Liver (tissue), 9 donors: Measurements from ENCODE around the gene FAM204A. TPM values are rescaled to one million over a fixed set of nuclear protein-coding genes. Genes with fewer than 3 reads are reported as not detected.

Experiments
- DNase-seq: peaks from one replicate; pipeline ENCODE4 v3.0.0-alpha.2; 2017; ENCODE audit warnings: low spot score
- H3K27ac ChIP-seq, 2 donors: one replicate each; pipeline ENCODE4 v1.7.0; 2013; ENCODE audit warnings: inconsistent platforms in 2 of 2, low read length in 2 of 2, control low read depth in 1 of 2, low read depth in 1 of 2, mild to moderate bottlenecking in 1 of 2
- H3K27me3 ChIP-seq, 4 donors: one replicate each; pipeline versions ENCODE4 v1.6.1 to v1.7.0; 2013; ENCODE audit warnings: low read length in 3 of 4, inconsistent platforms in 1 of 4, mild to moderate bottlenecking in 1 of 4, moderate library complexity in 1 of 4; ENCODE audit not compliant: control insufficient read depth in 4 of 4, insufficient read depth in 4 of 4
- H3K36me3 ChIP-seq, 4 donors: one replicate each; pipeline versions ENCODE4 v1.6.1 to v1.7.0; 2013; ENCODE audit warnings: low read length in 3 of 4, mild to moderate bottlenecking in 3 of 4, low read depth in 1 of 4, moderate library complexity in 1 of 4; ENCODE audit not compliant: control insufficient read depth in 4 of 4, insufficient read depth in 3 of 4
- H3K4me1 ChIP-seq, 4 donors: one replicate each; pipeline versions ENCODE4 v1.6.1 to v1.7.0; 2013; ENCODE audit warnings: low read length in 3 of 4, mild to moderate bottlenecking in 3 of 4, moderate library complexity in 1 of 4; ENCODE audit not compliant: control insufficient read depth in 4 of 4, insufficient read depth in 4 of 4
- H3K4me3 ChIP-seq, 3 donors: one replicate each; pipeline versions ENCODE4 v1.6.1 to v1.7.0; 2013; ENCODE audit warnings: low read length in 3 of 3, control low read depth in 1 of 3, low read depth in 1 of 3, mild to moderate bottlenecking in 1 of 3
- H3K9ac ChIP-seq, 2 donors: one replicate each; pipeline ENCODE4 v1.7.0; 2013; ENCODE audit warnings: low read length in 2 of 2, mild to moderate bottlenecking in 2 of 2, moderate library complexity in 2 of 2, control low read depth in 1 of 2, low read depth in 1 of 2
- H3K9me3 ChIP-seq, 4 donors: one replicate each; pipeline versions ENCODE4 v1.6.1 to v1.7.0; 2013; ENCODE audit warnings: low read length in 3 of 4; ENCODE audit not compliant: control insufficient read depth in 4 of 4
- EGR1 ChIP-seq, 2 donors: IDR thresholded peaks; 2 replicates each; pipeline ENCODE4 v1.6.1; 2016 to 2018; ENCODE audit warnings: antibody characterized with exemption in 2 of 2, low read depth in 2 of 2
- GABPA ChIP-seq, 2 donors: IDR thresholded peaks in 1 of 2; conservative IDR thresholded peaks in 1 of 2; 2 replicates each; pipeline ENCODE4 v1.6.1; 2016; ENCODE audit warnings: antibody characterized with exemption in 2 of 2, mild to moderate bottlenecking in 1 of 2, moderate library complexity in 1 of 2
- HNF4A ChIP-seq, 2 donors: conservative IDR thresholded peaks; 2 replicates each; pipeline ENCODE4 v1.6.1; 2016; ENCODE audit warnings: antibody characterized with exemption in 2 of 2, mild to moderate bottlenecking in 2 of 2
- JUND ChIP-seq, 2 donors: IDR thresholded peaks; 2 replicates each; pipeline ENCODE4 v1.6.1; 2016; ENCODE audit warnings: antibody characterized with exemption in 2 of 2
- NR2F2 ChIP-seq: IDR thresholded peaks from 2 replicates; pipeline ENCODE4 v1.6.1; 2016; ENCODE audit warnings: antibody characterized with exemption
- RXRA ChIP-seq, 2 donors: IDR thresholded peaks; 2 replicates each; pipeline ENCODE4 v1.6.1; 2017 to 2018; ENCODE audit warnings: antibody characterized with exemption in 2 of 2, mild to moderate bottlenecking in 1 of 2
- SP1 ChIP-seq: IDR thresholded peaks from 2 replicates; pipeline ENCODE4 v1.6.1; 2018; ENCODE audit warnings: antibody characterized with exemption, mild to moderate bottlenecking
- TAF1 ChIP-seq: conservative IDR thresholded peaks from 2 replicates; pipeline ENCODE4 v1.6.1; 2016; ENCODE audit warnings: antibody characterized with exemption, mild to moderate bottlenecking
- YY1 ChIP-seq: IDR thresholded peaks from 2 replicates; pipeline ENCODE4 v1.6.1; 2016; ENCODE audit warnings: antibody characterized with exemption, mild to moderate bottlenecking
- WGBS: extraction: QIAGEN DNeasy Blood & Tissue Kit; methylation state at CpG from one replicate; pipeline ENCODE4 v1.1.7; 2013; 5-methylcytosine and 5-hydroxymethylcytosine counted together
- polyA plus RNA-seq, 2 donors: library from polyadenylated mRNA; stranded (reverse) in 1 of 2; unstranded in 1 of 2; fragments of 200-250 nt in 1 of 2; fragments of >200 nt in 1 of 2; fragmentation: Nextera tagmentation in 1 of 2; extraction: Ambion mirVana in 1 of 2; gene quantifications; one replicate each; pipeline versions ENCODE4 v1.2.1 to v1.2.3, GENCODE V29; 2013 to 2015
- total RNA-seq, 2 donors: library from RNA; depleted of rRNA; stranded (reverse); fragments of >200 nt; gene quantifications; one replicate each; pipeline ENCODE4 v1.2.3, GENCODE V29; 2014
- TF ChIP-seq, protein P1 (sequence below): IDR thresholded peaks from 2 replicates; pipeline ENCODE4 v1.6.1; 2016; ENCODE audit warnings: antibody characterized with exemption
- TF ChIP-seq, protein P2 (sequence below): IDR thresholded peaks from 2 replicates; pipeline ENCODE4 v1.6.1; 2016; ENCODE audit warnings: antibody characterized with exemption
- TF ChIP-seq, protein P3 (sequence below): IDR thresholded peaks from 2 replicates; pipeline ENCODE4 v1.6.1; 2016; ENCODE audit warnings: antibody characterized with exemption, mild to moderate bottlenecking
- TF ChIP-seq, protein P4 (sequence below): IDR thresholded peaks from 2 replicates; pipeline ENCODE4 v1.6.1; 2016; ENCODE audit warnings: antibody characterized with exemption
- donor health status: healthy.
- donor health status: healthy.
- donor health status: healthy.
- donor health status: healthy.
- donor health status: healthy.

Gene FAM204A
- total and polyA plus RNA-seq, 4 donors, result 17.4 to 22.8 (median 21.3) TPM

DNA sequence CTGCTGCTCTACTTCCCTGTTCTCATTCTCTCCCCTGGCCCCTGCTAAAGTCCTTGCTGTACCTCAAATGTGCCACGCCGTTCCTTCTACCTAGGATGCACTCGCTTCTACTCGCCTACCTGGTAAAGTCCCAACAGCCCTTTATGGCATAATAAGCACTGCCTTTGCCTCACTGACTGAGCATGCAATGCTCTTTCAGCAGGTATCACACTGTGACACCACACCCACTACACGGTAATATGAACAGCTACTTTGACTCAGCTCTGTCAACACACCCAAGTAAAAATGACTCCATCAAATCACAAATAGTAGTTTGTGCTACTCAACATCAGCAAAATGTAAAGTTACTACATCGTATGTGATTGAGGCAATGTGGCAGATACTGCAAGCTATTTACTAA lies 37.6 kb downstream of the FAM204A start:
- WGBS, result 89% methylated on average over 6 of the region's 6 CpGs
- Histone ChIP-seq H3K9ac (no peak overlapping the region), H3K36me3 (peaks cover 0 to 8% (median 2%) of the 10 kb centered on the region in 4 donors), H3K4me1 (peaks cover 0 to 4% (median 0%) of the 10 kb centered on the region in 4 donors), H3K9me3 (no peaks in the 10 kb centered on the region), H3K4me3 (no peak overlapping the region), H3K27me3 (no peaks in the 10 kb centered on the region), H3K27ac (no peak overlapping the region)
- TF ChIP-seq, protein P1, sequence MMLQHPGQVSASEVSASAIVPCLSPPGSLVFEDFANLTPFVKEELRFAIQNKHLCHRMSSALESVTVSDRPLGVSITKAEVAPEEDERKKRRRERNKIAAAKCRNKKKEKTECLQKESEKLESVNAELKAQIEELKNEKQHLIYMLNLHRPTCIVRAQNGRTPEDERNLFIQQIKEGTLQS, result no peak
- TF ChIP-seq YY1 (no peak), GABPA (IDR thresholded peaks at IDR 0.05 in 1 of 2, conservative IDR thresholded peaks at IDR 0.05 in 1 of 2) (no peak), RXRA (IDR thresholded peaks at IDR 0.05) (no peak), SP1 (no peak), NR2F2 (no peak), JUND (IDR thresholded peaks at IDR 0.05) (no peak), EGR1 (IDR thresholded peaks at IDR 0.05; ENCODE audit: low read depth in 2 of 2) (no peak)
- TF ChIP-seq, protein P2, sequence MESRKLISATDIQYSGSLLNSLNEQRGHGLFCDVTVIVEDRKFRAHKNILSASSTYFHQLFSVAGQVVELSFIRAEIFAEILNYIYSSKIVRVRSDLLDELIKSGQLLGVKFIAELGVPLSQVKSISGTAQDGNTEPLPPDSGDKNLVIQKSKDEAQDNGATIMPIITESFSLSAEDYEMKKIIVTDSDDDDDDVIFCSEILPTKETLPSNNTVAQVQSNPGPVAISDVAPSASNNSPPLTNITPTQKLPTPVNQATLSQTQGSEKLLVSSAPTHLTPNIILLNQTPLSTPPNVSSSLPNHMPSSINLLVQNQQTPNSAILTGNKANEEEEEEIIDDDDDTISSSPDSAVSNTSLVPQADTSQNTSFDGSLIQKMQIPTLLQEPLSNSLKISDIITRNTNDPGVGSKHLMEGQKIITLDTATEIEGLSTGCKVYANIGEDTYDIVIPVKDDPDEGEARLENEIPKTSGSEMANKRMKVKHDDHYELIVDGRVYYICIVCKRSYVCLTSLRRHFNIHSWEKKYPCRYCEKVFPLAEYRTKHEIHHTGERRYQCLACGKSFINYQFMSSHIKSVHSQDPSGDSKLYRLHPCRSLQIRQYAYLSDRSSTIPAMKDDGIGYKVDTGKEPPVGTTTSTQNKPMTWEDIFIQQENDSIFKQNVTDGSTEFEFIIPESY, result no peak
- TF ChIP-seq, protein P3, sequence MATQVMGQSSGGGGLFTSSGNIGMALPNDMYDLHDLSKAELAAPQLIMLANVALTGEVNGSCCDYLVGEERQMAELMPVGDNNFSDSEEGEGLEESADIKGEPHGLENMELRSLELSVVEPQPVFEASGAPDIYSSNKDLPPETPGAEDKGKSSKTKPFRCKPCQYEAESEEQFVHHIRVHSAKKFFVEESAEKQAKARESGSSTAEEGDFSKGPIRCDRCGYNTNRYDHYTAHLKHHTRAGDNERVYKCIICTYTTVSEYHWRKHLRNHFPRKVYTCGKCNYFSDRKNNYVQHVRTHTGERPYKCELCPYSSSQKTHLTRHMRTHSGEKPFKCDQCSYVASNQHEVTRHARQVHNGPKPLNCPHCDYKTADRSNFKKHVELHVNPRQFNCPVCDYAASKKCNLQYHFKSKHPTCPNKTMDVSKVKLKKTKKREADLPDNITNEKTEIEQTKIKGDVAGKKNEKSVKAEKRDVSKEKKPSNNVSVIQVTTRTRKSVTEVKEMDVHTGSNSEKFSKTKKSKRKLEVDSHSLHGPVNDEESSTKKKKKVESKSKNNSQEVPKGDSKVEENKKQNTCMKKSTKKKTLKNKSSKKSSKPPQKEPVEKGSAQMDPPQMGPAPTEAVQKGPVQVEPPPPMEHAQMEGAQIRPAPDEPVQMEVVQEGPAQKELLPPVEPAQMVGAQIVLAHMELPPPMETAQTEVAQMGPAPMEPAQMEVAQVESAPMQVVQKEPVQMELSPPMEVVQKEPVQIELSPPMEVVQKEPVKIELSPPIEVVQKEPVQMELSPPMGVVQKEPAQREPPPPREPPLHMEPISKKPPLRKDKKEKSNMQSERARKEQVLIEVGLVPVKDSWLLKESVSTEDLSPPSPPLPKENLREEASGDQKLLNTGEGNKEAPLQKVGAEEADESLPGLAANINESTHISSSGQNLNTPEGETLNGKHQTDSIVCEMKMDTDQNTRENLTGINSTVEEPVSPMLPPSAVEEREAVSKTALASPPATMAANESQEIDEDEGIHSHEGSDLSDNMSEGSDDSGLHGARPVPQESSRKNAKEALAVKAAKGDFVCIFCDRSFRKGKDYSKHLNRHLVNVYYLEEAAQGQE, result no peak
- no peak for DNase-seq

DNA sequence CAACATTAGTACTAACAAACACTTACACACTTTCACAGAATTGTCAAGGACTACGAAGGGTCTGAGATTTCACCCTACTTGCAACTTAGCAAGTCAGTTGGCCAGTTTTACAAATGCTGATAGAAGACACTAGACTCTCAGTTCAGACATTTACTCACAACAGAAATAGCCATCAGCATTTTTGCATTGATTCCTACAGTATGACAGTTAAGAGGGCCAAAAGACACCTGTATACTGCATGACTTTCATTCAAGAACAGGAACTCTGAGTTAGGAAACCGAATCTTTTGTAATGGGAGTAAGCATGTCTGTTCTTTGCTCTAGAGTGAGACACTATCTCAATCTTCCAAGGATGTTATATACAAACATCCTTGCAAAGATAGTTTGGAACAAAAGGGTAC lies 40.9 kb downstream of the FAM204A start:
- Histone ChIP-seq H3K9ac (no peak overlapping the region), H3K4me1 (no peaks in the 10 kb centered on the region), H3K4me3 (no peak overlapping the region), H3K9me3 (no peaks in the 10 kb centered on the region), H3K36me3 (peaks cover 0 to 6% (median 2%) of the 10 kb centered on the region in 4 donors), H3K27me3 (no peaks in the 10 kb centered on the region), H3K27ac (no peak overlapping the region)
- DNase-seq, result no peak
- TF ChIP-seq, protein P4, sequence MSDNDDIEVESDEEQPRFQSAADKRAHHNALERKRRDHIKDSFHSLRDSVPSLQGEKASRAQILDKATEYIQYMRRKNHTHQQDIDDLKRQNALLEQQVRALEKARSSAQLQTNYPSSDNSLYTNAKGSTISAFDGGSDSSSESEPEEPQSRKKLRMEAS, result no peak
- TF ChIP-seq EGR1 (IDR thresholded peaks at IDR 0.05; ENCODE audit: low read depth in 2 of 2) (no peak), SP1 (no peak), NR2F2 (no peak), RXRA (IDR thresholded peaks at IDR 0.05) (no peak), HNF4A (conservative IDR thresholded peaks at IDR 0.05) (no peak), TAF1 (no peak)
- TF ChIP-seq, protein P1, result no peak
- WGBS, result 98% methylated on average over 2 of the region's 2 CpGs
